HG03558 (cell line): Measurements from ENCODE around the gene SHISA6.

Experiments used
- ATAC-seq: cut with Tn5 transposase; IDR thresholded peaks from one replicate; pipeline ENCODE4 v1.9.1; 2021; ENCODE audit warnings: moderate number of reproducible peaks; ENCODE audit not compliant: unreplicated experiment; ENCODE audit errors: extremely low read depth

The SHISA6 gene

DNA sequence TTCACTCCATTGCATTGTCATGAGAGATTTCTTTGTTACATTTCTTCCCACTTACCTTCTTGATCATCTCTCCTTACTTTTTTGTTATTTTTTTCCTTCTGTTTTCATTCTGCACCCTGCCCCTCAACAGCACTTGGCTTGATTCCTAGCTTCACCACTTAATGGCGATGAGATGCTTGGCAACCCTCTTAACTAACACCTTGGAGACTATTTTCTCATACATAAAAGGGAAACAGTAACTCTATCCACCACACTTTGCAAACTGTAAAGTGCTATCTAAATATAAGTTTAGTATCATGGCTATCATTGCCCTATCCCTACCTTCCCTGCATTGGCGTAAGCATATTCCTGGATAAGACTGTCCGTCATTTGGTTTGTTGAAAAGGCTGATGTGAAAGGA is 177.3 kb downstream of the SHISA6 start:
- ATAC-seq = no peak

DNA sequence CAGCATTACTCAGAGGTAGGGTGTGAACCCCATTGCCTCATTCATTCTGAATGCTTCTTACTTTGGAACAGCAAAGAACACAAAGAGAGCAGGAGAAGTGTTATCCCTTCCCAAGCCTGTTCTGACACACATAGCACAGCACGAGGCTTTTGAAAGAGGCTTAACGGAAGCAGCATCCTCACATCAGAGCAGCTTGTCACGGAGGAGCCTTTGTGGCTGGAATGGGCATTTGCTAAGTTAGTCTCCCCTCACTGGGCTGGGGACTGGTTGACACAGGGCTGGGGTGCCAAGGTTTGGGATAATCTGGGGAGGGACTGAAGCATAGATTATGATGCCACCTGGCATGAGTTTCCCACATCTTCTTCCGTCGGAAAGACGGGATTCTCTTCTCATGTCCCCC is 189.7 kb downstream of the SHISA6 start:
- no peak for ATAC-seq

DNA sequence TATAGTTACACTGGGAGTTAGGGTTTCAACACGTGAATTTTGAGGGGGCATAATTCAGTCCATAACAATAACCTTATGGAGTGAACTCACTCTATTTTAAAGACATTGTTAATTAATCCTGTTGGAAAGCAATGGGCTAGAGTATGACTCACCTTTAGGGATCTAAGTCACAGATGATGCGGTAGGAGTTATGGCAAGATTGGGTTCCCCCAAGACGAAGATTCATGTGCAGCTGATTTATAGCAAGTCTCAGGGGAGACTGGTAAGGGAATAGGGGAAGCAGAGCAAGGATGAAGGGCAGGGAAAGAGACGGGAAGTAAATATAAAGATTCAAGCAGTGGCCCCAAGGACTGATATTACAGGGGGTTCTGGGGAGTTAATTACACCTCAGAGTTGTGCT is 197.7 kb downstream of the SHISA6 start:
- ATAC-seq = no peak

DNA sequence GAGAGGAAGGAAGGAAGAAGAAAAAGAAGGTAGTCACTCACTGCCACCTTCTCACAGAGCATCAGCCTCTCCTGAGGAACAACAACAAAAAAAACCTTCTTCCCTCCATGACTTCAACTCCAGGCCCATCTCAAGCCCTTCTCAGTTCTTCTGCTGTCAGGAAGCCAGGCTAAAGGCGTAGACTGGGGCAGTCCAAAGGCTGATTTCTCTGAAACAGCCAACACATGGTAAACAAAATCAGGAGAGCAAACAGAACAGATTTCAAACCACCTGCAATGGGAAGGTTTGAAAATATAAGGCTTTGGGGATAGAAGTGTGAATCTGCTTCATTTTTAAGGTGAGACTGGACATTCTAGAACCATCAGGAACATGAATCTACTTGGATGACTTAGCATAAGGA is 200.0 kb downstream of the SHISA6 start:
- ATAC-seq = no peak

DNA sequence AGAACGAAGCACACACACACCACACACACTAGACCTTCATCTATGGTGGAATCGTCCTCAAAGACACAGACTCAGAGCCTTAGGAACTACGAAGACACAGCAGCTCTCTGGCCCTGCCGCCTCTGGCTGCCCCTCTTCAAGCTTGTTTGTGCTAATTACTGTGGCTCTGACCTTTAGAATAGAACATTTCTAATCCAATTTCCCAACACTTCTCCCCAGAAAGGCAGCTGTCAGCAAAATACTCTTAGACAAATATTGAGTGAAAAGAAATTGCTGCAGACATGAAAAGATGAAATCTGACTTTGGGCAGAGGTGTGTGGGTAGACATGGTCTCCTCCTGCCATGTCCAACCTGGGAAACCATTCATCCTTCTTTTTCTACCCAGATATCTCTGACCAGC is 205.3 kb downstream of the SHISA6 start:
- no peak for ATAC-seq

DNA sequence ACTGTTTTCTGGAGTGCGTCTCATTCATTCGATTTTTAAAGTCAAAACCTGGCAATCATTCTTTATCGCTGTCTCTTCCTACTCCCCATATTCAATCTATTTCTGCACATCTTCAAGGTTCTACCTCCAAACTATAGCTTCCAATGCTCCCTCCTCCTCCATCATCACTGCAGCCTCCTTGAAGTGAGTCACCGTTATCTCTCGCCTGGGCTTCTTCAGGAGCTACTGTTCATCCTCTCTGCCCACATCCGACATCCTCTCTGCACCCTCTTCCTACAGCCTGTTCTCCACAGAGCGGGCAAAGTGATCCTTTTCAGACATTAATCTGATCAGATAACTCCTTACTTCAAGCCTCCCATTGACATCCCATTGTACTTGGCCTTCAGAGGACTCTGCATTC is 213.1 kb downstream of the SHISA6 start:
- no peak for ATAC-seq

DNA sequence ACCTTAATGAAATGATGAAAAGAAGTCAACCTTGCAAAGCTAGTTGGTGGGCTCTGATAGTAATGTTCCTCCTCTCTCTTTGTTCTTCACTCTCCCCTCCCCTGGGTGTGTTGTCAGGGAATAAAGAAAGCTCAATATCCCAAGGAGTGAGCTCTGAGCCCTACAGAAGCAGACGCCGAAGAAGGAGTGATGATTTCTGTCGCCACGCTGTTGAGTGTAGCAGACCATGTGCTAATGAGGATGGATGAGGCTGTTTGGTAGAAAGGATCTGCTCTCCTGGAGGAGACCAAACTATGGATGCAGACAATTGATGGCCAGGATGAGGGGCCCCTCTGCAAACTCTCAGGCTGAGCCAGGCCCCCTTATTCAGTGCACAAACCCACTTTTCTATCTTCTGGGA is 217.3 kb downstream of the SHISA6 start:
- no peak for ATAC-seq

DNA sequence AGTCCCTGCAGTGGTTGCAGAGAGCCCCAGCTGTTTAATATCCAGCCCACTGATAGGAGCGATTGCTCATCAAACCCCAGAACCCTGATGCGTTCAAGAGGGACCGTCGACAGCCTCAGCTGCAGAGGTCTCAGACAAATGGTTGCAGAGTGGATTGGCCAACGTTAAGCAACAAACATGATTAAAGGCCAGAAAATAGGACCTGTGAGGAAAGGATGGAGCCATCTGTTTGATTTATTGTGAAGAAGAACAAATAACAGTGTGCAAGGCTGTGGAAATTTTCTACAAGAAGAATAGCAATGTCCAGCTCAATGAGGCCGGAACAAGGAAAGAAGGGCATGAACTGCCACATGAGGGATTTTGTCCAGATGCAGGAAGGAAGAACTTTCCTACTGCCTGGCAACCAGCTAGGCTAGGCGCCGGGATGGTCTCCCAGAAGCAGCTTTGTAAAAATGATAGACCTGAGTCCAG is 218.9 kb downstream of the SHISA6 start:
- no peak for ATAC-seq

DNA sequence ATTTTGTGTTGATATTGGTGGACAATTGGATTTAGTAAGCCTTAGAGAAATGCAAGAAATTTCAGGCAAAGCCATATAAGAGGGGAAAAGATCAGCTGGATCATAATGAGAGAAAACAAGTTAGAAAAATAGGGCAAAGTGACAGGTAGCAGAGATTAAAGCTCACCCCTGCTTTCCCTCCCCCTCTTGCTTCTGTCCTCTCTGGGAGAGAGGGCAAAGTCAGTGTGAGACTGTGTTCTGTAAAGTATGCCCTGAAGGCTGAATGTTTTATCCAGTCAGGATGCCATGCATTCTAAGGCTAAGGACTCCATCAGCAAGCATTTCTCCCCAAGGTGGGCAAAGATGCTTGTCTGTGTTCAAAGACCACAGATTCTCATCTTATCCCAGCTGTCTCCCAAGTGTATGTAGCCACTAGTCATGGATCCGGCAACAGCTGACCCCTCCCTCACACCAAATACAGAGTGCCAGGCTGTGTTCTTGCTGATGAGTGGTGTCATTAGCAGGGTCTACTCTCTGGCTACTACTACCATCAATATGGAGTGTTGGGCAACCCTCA is 221.1 kb downstream of the SHISA6 start:
- no peak for ATAC-seq

DNA sequence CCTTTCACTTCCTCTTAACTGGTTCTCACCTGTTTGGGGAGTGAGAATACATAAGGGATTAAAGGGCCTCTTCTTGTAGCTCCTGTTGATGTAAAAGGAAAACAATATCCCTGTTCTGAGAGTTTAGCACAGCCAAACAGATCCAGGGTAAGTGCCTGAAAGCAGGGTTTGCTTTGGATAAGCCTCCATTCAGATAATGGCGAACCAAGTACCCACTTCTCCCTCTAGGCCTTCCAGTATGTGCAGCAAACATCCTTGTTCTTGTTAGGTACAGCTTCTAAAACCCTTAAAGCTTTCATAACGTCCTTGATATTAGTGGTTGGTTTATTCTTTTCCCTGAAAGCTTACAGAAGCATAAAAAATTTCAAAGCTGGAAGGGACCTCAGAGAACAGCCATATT is 226.6 kb downstream of the SHISA6 start:
- ATAC-seq = no peak

DNA sequence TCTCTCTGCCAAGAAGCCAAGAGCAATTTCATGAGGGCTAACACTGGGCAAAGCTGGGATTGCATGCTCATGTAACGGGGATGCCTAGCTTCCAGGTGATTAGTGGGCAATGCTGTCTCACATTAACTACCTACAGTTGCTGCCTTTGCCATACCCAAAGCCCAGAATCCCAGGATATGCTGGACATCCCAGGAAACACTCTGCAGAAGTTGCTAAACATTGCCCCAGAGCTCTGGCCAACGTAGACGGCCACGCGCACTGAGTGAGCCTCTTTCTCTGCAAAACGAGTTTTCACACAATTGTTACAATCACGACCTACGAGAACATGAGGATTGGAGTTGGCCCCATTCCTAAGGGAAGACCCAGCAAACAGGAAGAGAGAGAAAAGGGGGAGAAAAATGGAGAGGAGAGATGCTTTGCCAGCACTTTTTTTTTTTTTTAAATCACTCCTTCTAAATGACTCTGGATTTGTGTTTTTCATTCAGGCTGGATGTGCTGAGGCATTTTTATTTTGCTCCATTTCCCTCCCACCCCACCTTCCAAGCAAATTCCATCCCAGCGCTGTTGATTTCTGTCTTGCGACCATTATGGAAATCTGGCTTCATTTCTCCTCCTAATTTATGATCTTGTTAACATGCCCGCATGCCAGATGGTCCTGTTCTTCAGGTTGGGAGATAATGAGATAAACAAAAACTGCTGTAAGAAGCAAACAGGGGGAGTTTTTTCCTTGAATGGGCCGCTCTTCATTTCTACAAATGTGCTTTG is 244.5 kb downstream of the SHISA6 start:
- no peak for ATAC-seq

DNA sequence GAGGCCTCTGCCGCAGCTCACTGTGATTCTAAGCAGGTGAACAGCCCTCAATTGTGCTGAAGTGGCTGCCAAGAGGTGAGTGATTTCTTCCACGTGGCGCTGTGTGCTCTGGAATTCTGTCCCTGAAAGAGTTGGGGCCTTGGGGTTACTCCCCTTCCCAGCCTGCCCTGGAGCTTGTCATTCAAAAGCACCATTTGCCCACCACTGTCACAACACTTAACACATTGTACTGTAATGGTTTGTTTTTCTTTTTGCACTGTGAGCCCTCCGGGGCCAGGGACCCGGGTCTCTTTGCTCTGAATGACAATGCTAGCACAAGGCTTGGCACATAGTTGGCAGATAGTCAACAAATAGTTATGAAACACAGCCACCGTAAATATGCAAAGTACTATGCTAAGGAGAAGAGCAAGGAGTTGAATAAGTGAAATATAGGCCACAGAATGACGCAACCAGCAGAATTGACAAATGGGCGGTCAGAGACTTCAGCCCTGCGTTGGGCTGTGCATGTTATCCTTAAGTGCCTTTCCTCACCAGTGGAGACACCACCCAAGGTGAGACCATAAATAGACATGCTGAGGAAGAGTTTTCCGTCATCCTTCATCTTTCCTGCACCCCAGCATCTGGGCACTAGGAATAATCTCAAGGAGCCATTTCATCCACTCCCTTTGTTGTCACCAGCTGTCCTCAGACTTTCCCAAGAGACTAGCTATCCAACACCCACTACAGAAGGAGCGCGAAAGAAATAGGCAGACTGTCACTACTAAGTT is 245.3 kb downstream of the SHISA6 start:
- ATAC-seq = no peak

DNA sequence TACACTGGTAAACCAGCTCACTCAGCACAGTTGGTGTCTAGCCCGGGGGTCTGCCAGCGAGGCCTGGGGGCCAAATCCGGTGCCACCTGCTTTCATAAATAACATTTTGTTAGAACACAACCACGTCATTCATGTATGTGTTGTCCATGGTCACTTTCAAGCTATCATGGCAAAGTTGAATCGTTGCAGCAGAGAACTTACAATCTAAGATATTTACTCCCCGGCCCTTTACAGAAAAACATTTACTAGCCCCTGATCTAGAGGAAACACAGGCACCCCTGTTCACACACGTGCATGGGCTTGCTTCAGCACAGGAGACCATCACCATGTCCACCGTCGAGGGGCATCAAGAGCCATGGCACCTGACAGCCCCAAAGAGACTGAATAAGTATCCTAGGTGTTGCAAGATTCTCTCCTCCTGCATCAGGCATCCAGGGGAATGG is 245.9 kb downstream of the SHISA6 start:
- no peak for ATAC-seq

DNA sequence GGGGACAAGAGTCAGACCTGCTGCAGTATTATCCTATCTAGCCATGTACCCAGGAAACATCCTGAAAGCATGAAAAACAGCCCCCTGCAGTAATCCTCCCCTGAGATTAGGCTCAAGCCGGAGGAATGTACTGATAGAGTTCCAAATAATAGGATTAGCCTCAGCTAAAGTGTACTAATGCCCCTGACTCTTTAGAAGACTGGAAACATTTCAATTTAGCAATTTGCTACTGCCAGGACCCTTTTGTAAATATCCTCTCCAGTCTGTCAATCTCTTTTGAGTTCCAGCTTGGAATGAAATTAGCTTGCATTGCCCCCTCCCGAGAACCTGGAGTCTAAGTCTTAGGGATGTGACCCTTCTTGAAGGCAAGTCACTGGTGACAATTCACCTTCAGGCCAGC is 246.5 kb downstream of the SHISA6 start:
- ATAC-seq = no peak

DNA sequence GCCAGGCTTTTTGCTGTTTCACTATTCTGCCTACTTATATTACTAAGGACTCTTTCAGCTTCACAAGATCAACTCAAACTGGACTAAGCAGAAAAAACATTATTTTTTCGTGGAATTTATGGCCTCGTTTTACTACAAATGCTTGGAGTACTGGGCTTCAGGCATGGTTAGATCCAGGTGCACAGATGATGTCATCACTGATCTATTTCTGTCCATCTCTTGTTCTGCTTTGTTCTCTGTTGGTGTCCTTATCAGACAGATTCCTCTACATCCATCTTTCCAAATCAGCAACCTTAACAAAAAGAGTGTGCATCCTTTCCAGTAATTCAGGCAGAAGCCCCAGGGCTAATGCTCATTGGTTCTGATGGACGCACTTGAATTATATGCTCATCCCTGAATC is 247.4 kb downstream of the SHISA6 start:
- ATAC-seq = no peak

DNA sequence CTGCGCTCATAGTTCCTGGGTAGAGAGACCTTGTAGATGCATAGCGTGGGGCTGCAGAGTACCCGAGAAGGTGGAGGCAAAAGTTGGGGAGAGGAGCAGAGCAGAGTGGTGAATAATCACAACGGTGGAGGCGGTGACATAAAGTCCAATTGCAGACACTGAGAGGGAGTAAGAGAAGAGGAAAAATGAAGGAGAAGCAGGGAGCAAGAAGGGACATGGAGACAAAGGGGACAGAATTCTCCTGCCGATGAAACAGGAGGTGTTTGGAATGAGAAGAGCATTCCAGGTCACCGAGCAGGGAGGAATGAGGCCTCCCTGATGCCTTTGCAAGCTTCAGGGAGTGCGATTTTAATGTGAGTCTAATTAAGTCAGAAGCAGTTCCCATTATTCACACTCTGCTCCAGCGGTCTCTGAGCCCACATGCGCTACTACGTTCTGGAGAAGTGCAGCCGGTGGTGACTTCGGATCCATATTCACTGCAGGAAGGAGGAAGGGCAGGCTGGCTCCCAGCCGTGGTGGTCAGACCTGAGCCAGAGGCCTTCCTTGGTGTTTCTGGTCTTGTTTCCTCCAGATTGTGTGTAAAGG is 249.2 kb downstream of the SHISA6 start:
- ATAC-seq = no peak

DNA sequence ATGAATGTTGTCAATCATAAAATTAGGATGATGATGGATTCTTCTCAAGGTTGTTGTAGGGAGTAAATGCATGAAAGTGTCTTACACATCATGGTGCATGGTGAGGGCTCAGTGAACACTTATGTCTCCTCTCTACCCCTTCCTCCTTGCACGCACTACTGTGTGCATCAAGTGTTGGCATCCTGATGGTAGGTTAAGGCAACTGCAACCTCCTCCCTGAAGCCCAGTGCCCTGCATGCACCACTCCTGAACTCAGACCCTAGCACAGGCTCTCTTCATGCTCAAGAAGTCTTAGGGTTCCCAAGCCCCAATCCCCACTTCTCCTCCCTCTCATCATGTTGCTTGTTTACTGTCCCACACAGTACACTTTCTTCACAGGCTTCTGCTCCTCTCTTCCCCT is 251.5 kb downstream of the SHISA6 start:
- no peak for ATAC-seq

DNA sequence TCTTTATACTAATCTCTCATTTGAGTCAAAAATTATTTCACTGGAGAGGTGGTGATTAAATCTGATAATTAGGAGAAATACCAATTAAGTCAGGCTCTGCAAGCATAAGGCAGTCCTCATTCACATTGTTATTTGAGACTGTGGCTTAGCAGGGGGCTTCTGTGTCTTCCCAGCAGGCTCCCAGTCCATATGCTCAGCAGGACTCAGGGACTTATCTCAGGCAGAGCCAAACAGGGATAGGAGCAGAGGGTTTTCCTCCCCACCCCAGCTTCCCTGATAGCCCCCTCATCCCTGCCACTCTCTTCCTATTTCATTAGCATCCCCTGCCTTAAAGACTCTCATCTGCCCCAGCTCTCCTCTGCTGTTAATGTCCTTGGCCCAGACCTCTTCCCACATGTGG is 252.9 kb downstream of the SHISA6 start:
- ATAC-seq = no peak

DNA sequence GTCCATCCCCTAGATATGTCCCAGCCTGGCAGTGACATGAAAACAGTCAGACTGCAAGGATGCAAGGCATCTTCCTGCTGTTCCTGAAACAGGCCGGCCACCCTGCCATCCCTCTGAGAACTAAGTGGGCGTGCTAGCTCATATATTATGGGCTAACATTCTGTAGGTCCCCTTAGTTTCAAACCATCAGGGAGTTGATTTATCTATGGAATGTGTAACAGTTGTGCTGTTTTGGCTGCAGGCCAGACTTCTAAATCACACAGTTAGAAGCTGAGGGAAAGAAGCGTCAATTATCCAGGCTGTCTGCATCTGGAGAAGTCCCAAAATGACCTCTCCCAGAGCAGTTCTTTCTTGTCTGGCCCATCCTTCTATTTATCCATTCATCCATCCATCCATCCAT is 254.6 kb downstream of the SHISA6 start:
- ATAC-seq = no peak

DNA sequence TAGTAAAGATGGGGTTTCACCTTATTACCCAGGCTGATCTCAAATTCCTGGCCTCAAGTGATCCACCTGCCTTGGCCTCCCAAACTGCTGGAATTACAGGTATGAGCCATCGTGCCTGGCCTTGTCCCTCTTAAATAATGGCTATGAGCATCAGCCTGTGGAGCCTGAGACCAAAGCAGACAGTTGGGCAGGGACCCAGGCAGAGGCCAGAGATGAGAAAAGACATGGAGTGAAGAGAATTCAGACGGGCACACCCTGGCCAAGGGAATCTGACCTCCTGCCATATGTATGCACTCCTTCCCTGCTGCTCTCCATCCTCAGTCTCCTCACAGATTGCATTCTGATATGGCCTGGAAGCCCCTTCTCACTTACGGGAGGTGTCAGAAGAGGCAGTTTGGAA is 258.9 kb downstream of the SHISA6 start:
- ATAC-seq = no peak
